ENCODE results near the gene FUT9. TPM values are rescaled to one million over a fixed set of nuclear protein-coding genes. Genes with fewer than 3 reads are reported as not detected.

FUT9 gene
- total and polyA plus RNA-seq, 2 donors (not counting 1 experiment from before 2014, with no cell fraction given), result not detected

DNA sequence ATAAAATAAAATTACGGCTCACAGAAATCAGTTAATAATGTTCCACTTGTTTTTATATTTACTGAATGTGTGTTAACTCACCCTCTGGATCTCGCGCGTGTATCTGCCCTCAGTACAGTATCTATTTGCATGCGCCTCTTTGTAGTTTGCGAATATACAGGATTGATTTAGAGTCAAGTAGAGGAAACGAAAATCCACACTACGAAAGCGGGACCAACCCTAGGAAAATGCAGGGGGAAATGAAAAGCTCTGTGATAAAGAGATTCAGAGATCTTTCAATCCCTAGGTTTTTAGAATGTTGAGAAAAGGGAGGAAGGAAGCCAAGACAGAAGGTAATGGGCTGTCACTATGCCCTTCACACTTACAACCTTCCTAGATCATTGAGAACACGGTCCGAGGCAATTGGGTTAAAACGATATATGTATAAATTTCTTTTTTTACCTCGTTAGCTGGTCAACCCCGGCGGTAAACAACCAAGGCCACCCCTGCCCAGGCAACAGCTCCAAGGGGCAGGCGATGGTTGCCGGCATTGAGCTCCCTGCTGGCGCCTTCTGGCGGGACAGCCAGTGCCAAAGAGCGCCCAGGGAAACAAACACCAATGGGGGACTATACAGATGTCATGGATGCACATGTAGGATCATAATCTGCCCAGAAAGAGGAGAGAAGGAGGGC lies 792 bp upstream of the FUT9 start:
- DNase-seq (ENCODE audit: low read depth in 2 of 2), result no peak
- no peaks in the 10 kb centered on the region for H3K79me2 ChIP-seq (ENCODE audit: control insufficient read depth, insufficient read depth, low read length)
- no peak overlapping the region for H2AFZ ChIP-seq (ENCODE audit: low read length)

GRCh38 chr6:96016334-96017069 lies 728 bp downstream of the FUT9 start:
- H3K9ac ChIP-seq (ENCODE audit: insufficient read depth, low read length), result no peak overlapping the region
- H4K20me1 ChIP-seq (ENCODE audit: control insufficient read depth, extremely low read depth, insufficient read depth, low read length), result no peaks in the 10 kb centered on the region
- TF ChIP-seq, protein P1, sequence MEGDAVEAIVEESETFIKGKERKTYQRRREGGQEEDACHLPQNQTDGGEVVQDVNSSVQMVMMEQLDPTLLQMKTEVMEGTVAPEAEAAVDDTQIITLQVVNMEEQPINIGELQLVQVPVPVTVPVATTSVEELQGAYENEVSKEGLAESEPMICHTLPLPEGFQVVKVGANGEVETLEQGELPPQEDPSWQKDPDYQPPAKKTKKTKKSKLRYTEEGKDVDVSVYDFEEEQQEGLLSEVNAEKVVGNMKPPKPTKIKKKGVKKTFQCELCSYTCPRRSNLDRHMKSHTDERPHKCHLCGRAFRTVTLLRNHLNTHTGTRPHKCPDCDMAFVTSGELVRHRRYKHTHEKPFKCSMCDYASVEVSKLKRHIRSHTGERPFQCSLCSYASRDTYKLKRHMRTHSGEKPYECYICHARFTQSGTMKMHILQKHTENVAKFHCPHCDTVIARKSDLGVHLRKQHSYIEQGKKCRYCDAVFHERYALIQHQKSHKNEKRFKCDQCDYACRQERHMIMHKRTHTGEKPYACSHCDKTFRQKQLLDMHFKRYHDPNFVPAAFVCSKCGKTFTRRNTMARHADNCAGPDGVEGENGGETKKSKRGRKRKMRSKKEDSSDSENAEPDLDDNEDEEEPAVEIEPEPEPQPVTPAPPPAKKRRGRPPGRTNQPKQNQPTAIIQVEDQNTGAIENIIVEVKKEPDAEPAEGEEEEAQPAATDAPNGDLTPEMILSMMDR (conservative IDR thresholded peaks at IDR 0.05 in 1 of 2, IDR thresholded peaks at IDR 0.05 in 1 of 2; ENCODE audit: low read depth in 1 of 2, low read length in 2 of 2), result no peak
- no peak for TF ChIP-seq EZH2 (IDR thresholded peaks at IDR 0.05; ENCODE audit: low read length, missing control alignments)
- H3K9me3 ChIP-seq (ENCODE audit: control insufficient read depth, insufficient read depth, low read depth, low read length), result no peaks in the 10 kb centered on the region
- H2AFZ ChIP-seq (ENCODE audit: low read length), result no peak overlapping the region
- DNase-seq (ENCODE audit: low read depth in 2 of 2), result no peak
- no peaks in the 10 kb centered on the region for H3K4me1 ChIP-seq (ENCODE audit: control insufficient read depth, extremely low read depth, insufficient read depth, low read length)
- H3K4me2 ChIP-seq (ENCODE audit: extremely low read depth, insufficient read depth, low read length), result no peak overlapping the region
- H3K4me3 ChIP-seq (replicated peaks in 1 of 4; ENCODE audit: control extremely low read depth in 1 of 4, insufficient read depth in 1 of 4, low read depth in 3 of 4, low read length in 4 of 4), result no peak overlapping the region
- no peaks in the 10 kb centered on the region for H3K79me2 ChIP-seq (ENCODE audit: control insufficient read depth, insufficient read depth, low read length)
- no peak overlapping the region for H3K27ac ChIP-seq (ENCODE audit: insufficient read depth, low read length)
- no peaks in the 10 kb centered on the region for H3K36me3 ChIP-seq (ENCODE audit: control insufficient read depth, insufficient read depth, low read length)
- no peaks in the 10 kb centered on the region for H3K27me3 ChIP-seq (ENCODE audit: control insufficient read depth, insufficient read depth, low read length)

More for the DNA sequence above, 792 bp upstream of the FUT9 start:
- Histone ChIP-seq H3K4me3 (replicated peaks in 1 of 4; ENCODE audit: control extremely low read depth in 1 of 4, insufficient read depth in 1 of 4, low read depth in 3 of 4, low read length in 4 of 4) (no peak overlapping the region), H3K27ac (ENCODE audit: insufficient read depth, low read length) (no peak overlapping the region), H3K9me3 (ENCODE audit: control insufficient read depth, insufficient read depth, low read depth, low read length) (no peaks in the 10 kb centered on the region), H3K9ac (ENCODE audit: insufficient read depth, low read length) (no peak overlapping the region), H3K27me3 (ENCODE audit: control insufficient read depth, insufficient read depth, low read length) (no peaks in the 10 kb centered on the region), H3K36me3 (ENCODE audit: control insufficient read depth, insufficient read depth, low read length) (no peaks in the 10 kb centered on the region), H3K4me1 (ENCODE audit: control insufficient read depth, extremely low read depth, insufficient read depth, low read length) (no peaks in the 10 kb centered on the region), H3K4me2 (ENCODE audit: extremely low read depth, insufficient read depth, low read length) (no peak overlapping the region), H4K20me1 (ENCODE audit: control insufficient read depth, extremely low read depth, insufficient read depth, low read length) (no peaks in the 10 kb centered on the region)
- TF ChIP-seq, protein P1 (conservative IDR thresholded peaks at IDR 0.05 in 1 of 2, IDR thresholded peaks at IDR 0.05 in 1 of 2; ENCODE audit: low read depth in 1 of 2, low read length in 2 of 2), result no peak
- no peak for TF ChIP-seq EZH2 (IDR thresholded peaks at IDR 0.05; ENCODE audit: low read length, missing control alignments)

DNA sequence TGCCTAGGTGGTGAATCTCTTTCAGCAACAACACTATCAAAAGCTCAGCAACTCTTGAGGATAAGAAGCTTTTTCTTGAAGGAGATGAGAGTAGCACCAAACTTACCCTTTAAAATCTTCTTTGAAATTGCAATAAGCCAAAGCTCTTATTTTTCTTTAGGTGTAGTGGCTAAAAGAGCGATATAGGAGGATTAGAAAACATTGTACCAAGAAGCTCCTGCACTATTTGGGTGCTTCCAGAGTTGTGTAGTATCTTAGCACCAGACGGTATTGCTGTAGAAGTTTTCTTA lies 1.2 kb downstream of the FUT9 start:
- no peaks in the 10 kb centered on the region for H3K36me3 ChIP-seq (ENCODE audit: control insufficient read depth, insufficient read depth, low read length)
- no peaks in the 10 kb centered on the region for H3K27me3 ChIP-seq (ENCODE audit: control insufficient read depth, insufficient read depth, low read length)
- no peaks in the 10 kb centered on the region for H3K9me3 ChIP-seq (ENCODE audit: control insufficient read depth, insufficient read depth, low read depth, low read length)
- no peak for DNase-seq (ENCODE audit: low read depth in 2 of 2)
- TF ChIP-seq EZH2 (IDR thresholded peaks at IDR 0.05; ENCODE audit: low read length, missing control alignments), result no peak
- TF ChIP-seq, protein P1 (conservative IDR thresholded peaks at IDR 0.05 in 1 of 2, IDR thresholded peaks at IDR 0.05 in 1 of 2; ENCODE audit: low read depth in 1 of 2, low read length in 2 of 2), result no peak
- H3K4me1 ChIP-seq (ENCODE audit: control insufficient read depth, extremely low read depth, insufficient read depth, low read length), result no peaks in the 10 kb centered on the region
- no peak overlapping the region for H3K9ac ChIP-seq (ENCODE audit: insufficient read depth, low read length)
- H3K79me2 ChIP-seq (ENCODE audit: control insufficient read depth, insufficient read depth, low read length), result no peaks in the 10 kb centered on the region
- H3K27ac ChIP-seq (ENCODE audit: insufficient read depth, low read length), result no peak overlapping the region
- no peak overlapping the region for H3K4me3 ChIP-seq (replicated peaks in 1 of 4; ENCODE audit: control extremely low read depth in 1 of 4, insufficient read depth in 1 of 4, low read depth in 3 of 4, low read length in 4 of 4)
- H4K20me1 ChIP-seq (ENCODE audit: control insufficient read depth, extremely low read depth, insufficient read depth, low read length), result no peaks in the 10 kb centered on the region
- H2AFZ ChIP-seq (ENCODE audit: low read length), result no peak overlapping the region
- no peak overlapping the region for H3K4me2 ChIP-seq (ENCODE audit: extremely low read depth, insufficient read depth, low read length)
